ENCODE results near the gene APOL6. TPM values are rescaled to one million over a fixed set of nuclear protein-coding genes. Genes with fewer than 3 reads are reported as not detected.
"Not testable (repeated sequence)": the region's sequence is repeated elsewhere in the genome, so short reads cannot be mapped to it uniquely, and the experiment has no call there.

Gene APOL6
- total RNA-seq, 1 experiment from 2014 or later = 5.6 TPM

- H3K4me1 ChIP-seq = no peaks in the 10 kb centered on the region
- DNase-seq = no peak
- H3K27ac ChIP-seq = no peak overlapping the region
These were observed 40.8 kb downstream of the APOL6 start for GRCh38 chr22:35688913-35689675.

GRCh38 chr22:35690001-35690400 is 41.8 kb downstream of the APOL6 start:
- H3K4me1 ChIP-seq = no peaks in the 10 kb centered on the region
- H3K27me3 ChIP-seq = no peaks in the 10 kb centered on the region
- no peaks in the 10 kb centered on the region for H3K36me3 ChIP-seq
- DNase-seq = no peak
- no peaks in the 10 kb centered on the region for H3K9me3 ChIP-seq (replicated peaks)
- no peak overlapping the region for H3K4me3 ChIP-seq
- no peak overlapping the region for H3K27ac ChIP-seq

More at GRCh38 chr22:35688913-35689675, 40.8 kb downstream of the APOL6 start:
- Histone ChIP-seq H3K4me3 (no peak overlapping the region), H3K9me3 (replicated peaks) (no peaks in the 10 kb centered on the region), H3K36me3 (no peaks in the 10 kb centered on the region), H3K27me3 (no peaks in the 10 kb centered on the region)

GRCh38 chr22:35695202-35695601 is 47.0 kb downstream of the APOL6 start:
- Histone ChIP-seq H3K4me3 (no peak overlapping the region), H3K27me3 (no peaks in the 10 kb centered on the region), H3K9me3 (replicated peaks) (no peaks in the 10 kb centered on the region), H3K36me3 (no peaks in the 10 kb centered on the region), H3K4me1 (no peaks in the 10 kb centered on the region), H3K27ac (no peak overlapping the region)
- DNase-seq = no peak

DNA sequence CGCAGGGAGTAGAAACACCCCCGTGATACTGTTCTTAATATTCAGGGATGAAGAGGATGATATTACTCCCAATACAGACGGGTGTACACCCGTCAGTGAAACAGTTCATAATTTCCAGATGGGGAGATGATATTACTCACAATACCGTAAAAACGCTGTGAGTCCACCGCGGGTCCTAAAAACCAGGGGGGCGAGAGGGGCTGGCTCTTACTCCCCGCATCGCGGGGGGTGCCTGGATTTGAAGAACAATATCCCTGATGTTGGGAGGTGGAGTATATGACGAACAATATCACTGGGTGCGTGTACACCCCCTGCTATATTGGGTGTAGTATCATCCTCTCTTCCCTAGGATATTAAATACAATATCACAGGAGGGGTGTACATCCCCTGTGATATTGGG is 48.9 kb downstream of the APOL6 start:
- H3K4me3 ChIP-seq = no peak overlapping the region
- H3K9me3 ChIP-seq (replicated peaks) = no peaks in the 10 kb centered on the region
- H3K27ac ChIP-seq = no peak overlapping the region
- no peaks in the 10 kb centered on the region for H3K36me3 ChIP-seq
- no peaks in the 10 kb centered on the region for H3K4me1 ChIP-seq
- no peaks in the 10 kb centered on the region for H3K27me3 ChIP-seq
- no peak for DNase-seq

DNA sequence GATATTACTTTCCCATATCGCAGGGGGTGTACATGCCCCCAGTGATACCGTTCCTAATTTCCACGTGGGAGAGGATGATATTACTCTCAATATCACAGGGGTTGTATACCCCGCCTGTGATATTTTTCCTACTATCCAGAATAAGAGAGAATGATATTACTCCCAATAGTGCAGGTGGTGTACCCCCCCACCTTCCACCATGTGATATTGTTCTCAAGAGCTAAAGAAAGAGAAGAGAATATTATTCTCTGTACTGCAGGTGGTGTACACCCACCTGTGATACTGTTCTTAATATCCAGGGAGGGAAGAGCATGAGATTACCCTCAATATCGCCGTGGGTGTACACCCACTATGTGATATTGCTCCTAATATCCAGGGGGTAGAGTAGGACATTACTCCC is 51.6 kb downstream of the APOL6 start:
- H3K9me3 ChIP-seq (replicated peaks); H3K27me3 ChIP-seq; H3K4me1 ChIP-seq; DNase-seq; H3K4me3 ChIP-seq; H3K27ac ChIP-seq; H3K36me3 ChIP-seq: not testable (repeated sequence)

DNA sequence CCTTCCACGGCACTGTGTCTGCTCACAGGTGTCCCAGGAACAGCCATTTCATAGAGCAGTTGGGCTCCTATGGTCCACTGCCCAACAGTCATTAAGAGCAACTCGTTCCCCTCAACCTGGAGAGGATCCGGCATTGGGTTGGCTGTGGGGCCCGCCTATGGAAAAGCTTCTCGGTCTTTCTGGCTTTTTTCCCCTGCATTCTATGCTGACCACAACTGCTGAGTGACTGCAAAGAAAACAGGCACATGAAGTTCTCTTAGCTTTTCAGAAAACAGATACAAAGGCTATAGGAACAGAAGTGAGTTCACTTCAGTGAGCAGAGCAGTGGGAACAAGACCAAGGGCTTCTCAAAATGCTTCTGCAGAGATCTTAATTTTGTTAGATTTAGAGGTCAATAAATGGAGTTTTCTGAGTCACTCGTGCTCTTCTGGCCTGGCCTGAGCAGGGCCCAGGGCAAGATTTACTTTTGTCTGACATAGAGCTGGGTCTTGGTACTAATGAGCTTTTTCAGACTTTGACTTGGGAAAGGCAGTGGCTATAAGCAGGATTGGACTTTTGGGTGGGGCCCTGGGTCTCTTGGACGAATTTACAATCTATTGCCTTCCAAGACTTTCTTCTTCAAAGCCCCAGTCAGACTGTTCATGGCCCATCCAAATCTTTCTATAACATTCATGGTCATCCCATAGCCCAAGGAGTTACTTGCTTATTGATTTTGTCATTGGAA is 55.8 kb downstream of the APOL6 start:
- Histone ChIP-seq H3K4me3 (no peak overlapping the region), H3K36me3 (no peaks in the 10 kb centered on the region), H3K4me1 (no peaks in the 10 kb centered on the region), H3K27me3 (no peaks in the 10 kb centered on the region), H3K27ac (no peak overlapping the region), H3K9me3 (replicated peaks) (no peaks in the 10 kb centered on the region)
- DNase-seq = no peak

DNA sequence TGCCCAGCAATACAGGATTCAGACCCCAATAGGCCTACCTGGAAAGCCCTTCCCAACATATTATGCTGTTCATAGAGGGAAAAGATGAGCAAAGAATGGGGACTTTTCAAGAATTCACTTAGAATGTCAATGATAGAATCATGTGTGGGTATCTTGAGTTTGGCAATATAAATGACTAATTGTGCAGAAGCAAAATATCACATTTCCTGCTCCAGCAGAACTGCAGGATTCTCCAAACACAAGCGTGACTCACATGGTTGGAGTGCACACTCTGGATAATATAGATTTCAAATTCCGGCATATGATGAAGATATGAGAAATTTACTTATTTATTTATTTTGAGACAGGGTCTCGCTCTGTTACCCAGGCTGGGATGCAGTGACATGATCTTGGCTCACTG is 56.9 kb downstream of the APOL6 start:
- H3K9me3 ChIP-seq (replicated peaks) = no peaks in the 10 kb centered on the region
- no peaks in the 10 kb centered on the region for H3K36me3 ChIP-seq
- H3K27me3 ChIP-seq = no peaks in the 10 kb centered on the region
- no peak overlapping the region for H3K27ac ChIP-seq
- no peak for DNase-seq
- H3K4me3 ChIP-seq = no peak overlapping the region
- no peaks in the 10 kb centered on the region for H3K4me1 ChIP-seq

GRCh38 chr22:35708453-35708852 is 60.2 kb downstream of the APOL6 start:
- H3K9me3 ChIP-seq (replicated peaks) = 0 out of 2 replicates have a peak, but pooled peaks cover 2% of the 10 kb centered on the region
- H3K4me1 ChIP-seq = no peaks in the 10 kb centered on the region
- H3K27ac ChIP-seq = no peak overlapping the region
- H3K36me3 ChIP-seq = no peaks in the 10 kb centered on the region
- no peak overlapping the region for H3K4me3 ChIP-seq
- H3K27me3 ChIP-seq = no peaks in the 10 kb centered on the region
- no peak for DNase-seq

DNA sequence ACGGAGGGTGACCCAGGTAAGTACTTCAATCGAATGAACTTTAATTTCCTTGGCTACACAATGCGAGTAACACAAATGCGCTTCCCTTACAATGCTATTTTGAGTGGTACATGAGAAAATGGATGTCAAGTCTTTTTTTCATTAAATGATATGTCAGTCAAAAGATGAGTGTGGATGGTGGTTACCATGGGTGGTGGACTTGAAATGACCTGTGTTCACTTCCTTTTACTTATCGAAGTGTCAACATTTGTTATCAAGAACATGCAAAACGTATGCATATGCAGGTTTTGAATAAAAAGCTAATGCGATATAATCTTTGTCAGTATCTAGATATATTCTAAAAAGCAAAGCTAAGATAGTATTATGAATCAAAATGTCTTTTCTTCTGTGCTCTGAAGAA is 60.7 kb downstream of the APOL6 start:
- H3K4me1 ChIP-seq = no peaks in the 10 kb centered on the region
- H3K27me3 ChIP-seq = no peaks in the 10 kb centered on the region
- H3K27ac ChIP-seq = no peak overlapping the region
- DNase-seq = no peak
- no peaks in the 10 kb centered on the region for H3K36me3 ChIP-seq
- H3K9me3 ChIP-seq (replicated peaks) = 0 out of 2 replicates have a peak, but pooled peaks cover 2% of the 10 kb centered on the region
- H3K4me3 ChIP-seq = no peak overlapping the region

DNA sequence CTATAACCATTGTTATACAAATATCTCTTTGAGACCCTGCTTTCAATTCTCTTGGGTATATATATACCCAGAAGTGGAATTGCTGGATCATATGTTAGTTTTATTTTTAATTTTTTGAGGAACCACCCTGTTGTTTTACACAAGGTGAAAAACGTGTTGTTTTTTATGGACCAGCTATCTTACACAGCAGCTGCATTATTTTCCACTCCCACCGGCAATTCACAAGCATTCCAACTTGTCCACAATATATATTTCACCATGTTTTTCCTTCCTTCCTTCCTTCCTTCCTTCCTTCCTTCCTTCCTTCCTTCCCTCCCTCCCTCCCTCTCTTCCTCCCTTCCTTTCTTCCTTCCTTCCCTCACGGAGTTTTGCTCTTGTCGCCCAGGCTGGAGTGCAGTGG is 63.1 kb downstream of the APOL6 start:
- DNase-seq = no peak

GRCh38 chr22:35712672-35713071 is 64.4 kb downstream of the APOL6 start:
- 0 out of 2 replicates have a peak, but pooled peaks cover 2% of the 10 kb centered on the region for H3K9me3 ChIP-seq (replicated peaks)
- no peak overlapping the region for H3K4me3 ChIP-seq
- H3K4me1 ChIP-seq = no peaks in the 10 kb centered on the region
- H3K27ac ChIP-seq = no peak overlapping the region
- no peak for DNase-seq
- no peaks in the 10 kb centered on the region for H3K27me3 ChIP-seq
- no peaks in the 10 kb centered on the region for H3K36me3 ChIP-seq

More for the DNA sequence above, 63.1 kb downstream of the APOL6 start:
- Histone ChIP-seq H3K27ac (no peak overlapping the region), H3K4me1 (no peaks in the 10 kb centered on the region), H3K36me3 (no peaks in the 10 kb centered on the region), H3K9me3 (replicated peaks) (0 out of 2 replicates have a peak, but pooled peaks cover 2% of the 10 kb centered on the region), H3K27me3 (no peaks in the 10 kb centered on the region), H3K4me3 (no peak overlapping the region)

GRCh38 chr22:35717572-35717971 is 69.3 kb downstream of the APOL6 start, which contains the start of gene APOL5:
TSS of gene APOL5 (plus strand) at chr22:35717872. CDS start at chr22:35717872, 0 bp downstream.
- H3K4me3 ChIP-seq = no peak within 1 kb of the TSS
- H3K9me3 ChIP-seq (replicated peaks) = 0 out of 2 replicates have a peak, but pooled peaks cover 2% of the 10 kb centered on the region
- no peaks in the 10 kb centered on the region for H3K4me1 ChIP-seq
- H3K27ac ChIP-seq = no peak within 1 kb of the TSS
- no peaks in the 10 kb centered on the region for H3K36me3 ChIP-seq
- H3K27me3 ChIP-seq = no peaks in the 10 kb centered on the region
- DNase-seq = no peak
